Mesendoderm (in vitro differentiated cells): ENCODE results near the gene ACAT1.

ENCODE experiments used
- DNase-seq: peaks from one replicate; pipeline ENCODE4 v3.0.0; 2013
- H2AK5ac ChIP-seq: 2 replicates; pipeline ENCODE4 v1.6.1; 2013; ENCODE audit warnings: low read length, inconsistent platforms
- H2BK120ac ChIP-seq: 2 replicates; pipeline ENCODE4 v1.6.1; 2013; ENCODE audit warnings: low read depth, mild to moderate bottlenecking, low read length, moderate library complexity, mixed read lengths
- H2BK15ac ChIP-seq: replicated peaks from 2 replicates; pipeline ENCODE4 v1.6.1; 2013; ENCODE audit warnings: low read depth, mild to moderate bottlenecking, moderate library complexity
- H2BK5ac ChIP-seq: 2 replicates; pipeline ENCODE4 v1.6.1; 2013; ENCODE audit warnings: low read length, inconsistent platforms
- H3K18ac ChIP-seq: 2 replicates; pipeline ENCODE4 v1.6.1; 2013; ENCODE audit warnings: mild to moderate bottlenecking, low read length, mixed read lengths
- H3K23ac ChIP-seq: one replicate; pipeline ENCODE4 v1.6.1; 2013; ENCODE audit warnings: low read length
- H3K27ac ChIP-seq: 2 replicates; pipeline ENCODE4 v1.5.1; 2013; ENCODE audit warnings: low read depth, mild to moderate bottlenecking, inconsistent platforms, low read length, moderate library complexity
- H3K27me3 ChIP-seq: 2 replicates; pipeline ENCODE4 v1.6.1; 2013; ENCODE audit warnings: low read length, control low read depth, mild to moderate bottlenecking, inconsistent platforms; ENCODE audit not compliant: insufficient read depth, poor library complexity
- H3K36me3 ChIP-seq: 2 replicates; pipeline ENCODE4 v1.6.1; 2013; ENCODE audit warnings: low read length, inconsistent platforms; ENCODE audit not compliant: control insufficient read depth, insufficient read depth
- H3K4ac ChIP-seq: one replicate; pipeline ENCODE4 v1.6.1; 2013; ENCODE audit warnings: low read depth, mild to moderate bottlenecking, low read length, moderate library complexity
- H3K4me1 ChIP-seq: 2 replicates; pipeline ENCODE4 v1.6.1; 2013; ENCODE audit warnings: low read depth, low read length, inconsistent platforms; ENCODE audit not compliant: control insufficient read depth
- H3K4me2 ChIP-seq: 2 replicates; pipeline ENCODE4 v1.6.1; 2013; ENCODE audit warnings: low read length
- H3K4me3 ChIP-seq: 2 replicates; pipeline ENCODE4 v1.5.1; 2013; ENCODE audit warnings: mild to moderate bottlenecking, low read length
- H3K56ac ChIP-seq: one replicate; pipeline ENCODE4 v1.6.1; 2013; ENCODE audit warnings: low read length
- H3K79me1 ChIP-seq: 2 replicates; pipeline ENCODE4 v1.6.1; 2013; ENCODE audit warnings: low read length, inconsistent platforms
- H3K79me2 ChIP-seq: 2 replicates; pipeline ENCODE4 v1.6.1; 2013; ENCODE audit warnings: mild to moderate bottlenecking, low read length; ENCODE audit not compliant: control insufficient read depth, insufficient read depth
- H3K9ac ChIP-seq: 2 replicates; pipeline ENCODE4 v1.6.1; 2013; ENCODE audit warnings: low read length, inconsistent platforms
- H4K5ac ChIP-seq: one replicate; pipeline ENCODE4 v1.6.1; 2013; ENCODE audit warnings: low read length
- H4K8ac ChIP-seq: one replicate; pipeline ENCODE4 v1.6.1; 2013; ENCODE audit warnings: low read depth, mild to moderate bottlenecking, control low read depth, low read length, moderate library complexity
- WGBS: extraction: QIAGEN DNeasy Blood & Tissue Kit; methylation state at CpG from one replicate; pipeline ENCODE4 v1.1.7; 2013; ENCODE audit warnings: low lambda C conversion rate, missing lambda C conversion rate; ENCODE audit not compliant: insufficient coverage; ENCODE audit errors: extremely low coverage; 5-methylcytosine and 5-hydroxymethylcytosine counted together

The ACAT1 gene

DNA sequence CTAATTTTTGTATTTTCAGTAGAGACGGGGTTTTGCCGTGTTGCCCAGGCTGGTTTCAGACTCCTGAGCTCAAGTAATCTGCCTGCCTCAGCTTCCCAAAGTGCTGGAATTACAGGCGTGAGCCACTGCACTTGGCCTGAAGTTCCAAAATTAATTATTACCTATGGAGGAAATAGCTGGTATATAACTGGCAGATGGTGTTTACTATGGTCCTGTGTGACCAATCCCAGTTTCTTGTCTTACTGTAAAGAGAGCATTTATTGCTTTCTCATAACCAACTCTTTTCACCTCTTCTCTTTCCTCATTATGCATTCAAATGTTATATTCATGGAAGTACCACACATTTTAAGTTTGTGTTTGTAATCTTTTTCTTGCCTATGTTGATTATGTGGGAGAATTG is 24.2 kb upstream of the ACAT1 start:
- Histone ChIP-seq H3K4me1 (no peaks in the 10 kb centered on the region), H3K23ac (no peak overlapping the region), H3K4me3 (no peak overlapping the region), H3K18ac (no peak overlapping the region), H3K79me2 (no peaks in the 10 kb centered on the region), H2AK5ac (no peak overlapping the region), H3K4ac (no peak overlapping the region), H4K5ac (no peak overlapping the region), H3K79me1 (no peaks in the 10 kb centered on the region), H2BK5ac (no peak overlapping the region), H2BK15ac (no peak overlapping the region), H2BK120ac (no peak overlapping the region), H4K8ac (no peak overlapping the region), H3K27me3 (no peaks in the 10 kb centered on the region), H3K27ac (no peak overlapping the region), H3K9ac (no peak overlapping the region), H3K36me3 (no peaks in the 10 kb centered on the region), H3K4me2 (no peak overlapping the region), H3K56ac (no peak overlapping the region)
- no CpG with 5 or more reads among the region's 3 CpGs for WGBS
- DNase-seq = no peak

DNA sequence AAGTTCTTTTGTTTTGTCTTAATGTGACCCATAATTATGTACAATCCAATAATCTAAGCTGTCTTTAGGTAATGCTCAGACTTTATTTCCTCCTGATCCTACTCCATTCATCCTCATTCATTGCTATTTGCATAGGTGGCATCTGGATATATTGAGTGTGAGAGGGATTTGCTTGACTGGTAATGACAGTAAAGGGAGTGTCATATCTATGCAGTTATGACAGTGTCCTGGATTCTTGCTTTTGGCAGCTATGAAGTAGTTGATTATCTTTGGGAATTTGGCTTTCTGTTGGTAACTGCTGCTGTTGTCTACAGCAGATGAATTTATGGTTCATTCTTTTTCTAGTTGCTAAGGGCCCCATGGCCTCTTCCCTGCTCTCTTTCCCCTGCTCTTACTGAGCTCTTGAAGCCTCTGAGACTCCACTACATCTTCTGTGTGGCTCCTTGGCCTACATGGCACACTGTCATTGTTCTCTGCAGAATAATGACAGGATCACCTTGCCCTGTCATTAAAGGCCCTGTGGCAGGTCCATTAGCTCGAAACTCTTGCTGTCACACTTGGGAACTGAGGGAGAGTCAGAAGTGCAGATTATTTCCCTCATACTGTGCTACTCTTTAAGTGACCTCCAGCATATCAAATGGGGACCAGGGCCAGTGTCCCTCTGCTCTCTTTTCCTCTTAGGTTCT is 20.1 kb upstream of the ACAT1 start:
- no peak overlapping the region for H2BK15ac ChIP-seq

DNA sequence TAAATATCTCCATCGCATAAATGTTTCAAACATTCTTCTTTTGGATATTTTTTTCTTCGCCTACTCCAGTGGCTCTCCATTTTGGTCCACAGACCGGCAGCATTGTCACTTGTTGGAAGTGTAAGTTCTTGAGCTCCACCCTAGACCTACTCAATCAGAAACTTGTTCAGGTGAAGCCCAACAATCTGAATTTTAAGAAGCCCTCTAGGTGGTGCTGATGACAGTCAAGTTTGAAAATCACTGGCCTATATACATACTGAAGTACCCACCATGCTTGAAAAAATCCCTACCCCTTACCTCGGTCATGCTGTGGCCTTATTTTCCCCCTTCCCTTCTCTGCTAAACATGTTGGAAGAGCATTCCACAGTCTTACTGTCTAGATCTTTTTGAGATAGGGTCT is 10.2 kb upstream of the ACAT1 start:
- H4K5ac ChIP-seq = no peak overlapping the region
- no peak overlapping the region for H3K4me3 ChIP-seq

More for the DNA sequence above, 20.1 kb upstream of the ACAT1 start:
- no peaks in the 10 kb centered on the region for H3K27me3 ChIP-seq
- no peak overlapping the region for H3K9ac ChIP-seq
- no peak overlapping the region for H3K4ac ChIP-seq
- no peak for DNase-seq
- H3K36me3 ChIP-seq = no peaks in the 10 kb centered on the region
- no peaks in the 10 kb centered on the region for H3K79me1 ChIP-seq
- no peaks in the 10 kb centered on the region for H3K4me1 ChIP-seq
- no peak overlapping the region for H3K56ac ChIP-seq
- no peak overlapping the region for H4K8ac ChIP-seq
- no peak overlapping the region for H2BK120ac ChIP-seq
- no peak overlapping the region for H4K5ac ChIP-seq
- no peak overlapping the region for H2BK5ac ChIP-seq
- H3K79me2 ChIP-seq = no peaks in the 10 kb centered on the region
- no peak overlapping the region for H3K27ac ChIP-seq
- H3K4me3 ChIP-seq = no peak overlapping the region
- no peak overlapping the region for H3K18ac ChIP-seq
- no CpG with 5 or more reads among the region's 1 CpG for WGBS
- H2AK5ac ChIP-seq = no peak overlapping the region
- no peak overlapping the region for H3K23ac ChIP-seq
- no peak overlapping the region for H3K4me2 ChIP-seq

DNA sequence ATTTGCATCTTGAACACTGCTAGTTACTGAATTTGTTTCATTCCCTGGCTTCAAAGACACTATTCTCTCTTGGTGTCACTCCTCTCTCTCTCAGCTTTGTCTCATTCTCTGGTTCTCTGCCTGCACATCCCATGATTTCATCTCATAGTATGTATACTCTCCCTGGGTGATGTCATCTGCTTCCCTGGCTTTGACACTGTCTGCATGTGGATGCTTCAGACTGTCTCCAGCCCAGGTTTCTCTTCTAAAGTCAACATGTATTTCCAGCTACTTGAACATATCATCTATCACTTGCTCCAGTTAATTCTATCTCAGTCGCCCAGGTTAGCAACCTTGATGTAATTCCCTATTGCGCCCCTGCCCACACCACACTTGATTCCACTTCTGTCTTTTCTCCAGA is 9.3 kb upstream of the ACAT1 start:
- Histone ChIP-seq H2BK120ac (no peak overlapping the region), H3K4me2 (no peak overlapping the region), H2BK15ac (no peak overlapping the region), H3K36me3 (no peaks in the 10 kb centered on the region), H3K23ac (no peak overlapping the region), H3K4ac (no peak overlapping the region), H3K18ac (no peak overlapping the region), H2BK5ac (no peak overlapping the region), H3K79me1 (no peaks in the 10 kb centered on the region), H3K4me1 (no peaks in the 10 kb centered on the region), H2AK5ac (no peak overlapping the region), H4K5ac (no peak overlapping the region), H3K79me2 (no peaks in the 10 kb centered on the region), H3K27me3 (no peaks in the 10 kb centered on the region), H3K9ac (no peak overlapping the region), H3K56ac (no peak overlapping the region), H3K27ac (no peak overlapping the region), H4K8ac (no peak overlapping the region), H3K4me3 (no peak overlapping the region)
- no peak for DNase-seq
- no CpG with 5 or more reads among the region's 2 CpGs for WGBS

More for the DNA sequence above, 10.2 kb upstream of the ACAT1 start:
- Histone ChIP-seq H3K79me1 (no peaks in the 10 kb centered on the region), H3K27me3 (no peaks in the 10 kb centered on the region), H2BK15ac (no peak overlapping the region), H2AK5ac (no peak overlapping the region), H3K4me2 (no peak overlapping the region), H4K8ac (no peak overlapping the region), H3K23ac (no peak overlapping the region), H3K9ac (no peak overlapping the region), H3K4me1 (no peaks in the 10 kb centered on the region), H2BK120ac (no peak overlapping the region), H3K56ac (no peak overlapping the region), H3K4ac (no peak overlapping the region), H3K79me2 (no peaks in the 10 kb centered on the region), H3K27ac (no peak overlapping the region), H2BK5ac (no peak overlapping the region), H3K18ac (no peak overlapping the region), H3K36me3 (no peaks in the 10 kb centered on the region)
- no CpG with 5 or more reads among the region's 4 CpGs for WGBS
- DNase-seq = peak; percentile 14

DNA sequence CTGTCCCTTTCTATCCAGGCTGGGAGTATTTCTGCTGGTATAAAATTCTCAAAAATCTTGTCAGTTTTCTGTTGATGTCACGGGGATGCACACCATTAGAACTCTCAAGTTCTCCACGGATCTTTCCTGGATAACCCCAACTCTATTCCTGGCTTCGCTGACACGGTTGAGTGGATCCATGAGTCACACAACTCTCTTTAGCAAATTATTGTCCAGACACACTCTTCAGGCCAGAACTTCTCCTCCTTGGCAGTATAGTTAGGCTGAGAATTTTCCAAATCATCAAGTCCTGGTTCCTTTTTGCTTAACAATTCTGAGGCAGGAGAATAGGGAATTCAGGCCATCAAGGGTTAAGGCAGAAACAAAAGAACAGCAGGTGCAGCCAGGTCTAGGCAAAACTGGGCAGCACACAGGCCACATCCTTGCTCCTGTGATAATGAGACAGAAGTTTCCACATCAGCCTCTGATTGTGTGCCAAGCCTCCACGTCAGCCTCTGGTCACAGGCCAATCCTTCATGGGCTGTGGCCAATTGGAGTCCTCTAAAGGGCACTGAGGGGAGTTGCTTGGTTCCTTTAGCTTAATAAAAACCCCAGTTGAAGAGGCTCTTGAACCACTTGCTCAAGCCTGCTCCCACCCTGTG is 5.7 kb upstream of the ACAT1 start:
- Histone ChIP-seq H3K36me3 (no peaks in the 10 kb centered on the region), H3K9ac (no peak overlapping the region), H2BK120ac (no peak overlapping the region), H3K79me1 (no peaks in the 10 kb centered on the region), H3K4me1 (no peaks in the 10 kb centered on the region), H3K4ac (no peak overlapping the region), H3K23ac (no peak overlapping the region), H2BK15ac (no peak overlapping the region), H4K8ac (no peak overlapping the region), H3K27me3 (no peaks in the 10 kb centered on the region), H4K5ac (no peak overlapping the region), H3K4me2 (no peak overlapping the region), H2AK5ac (no peak overlapping the region), H3K79me2 (no peaks in the 10 kb centered on the region), H3K56ac (no peak overlapping the region), H3K18ac (no peak overlapping the region), H3K27ac (no peak overlapping the region), H3K4me3 (no peak overlapping the region), H2BK5ac (no peak overlapping the region)
- DNase-seq = peak; percentile 22
- WGBS = no CpG with 5 or more reads among the region's 5 CpGs
